HG03159 (cell line): ENCODE measurements around the gene ZNF831.

Experiments
- ATAC-seq: cut with Tn5 transposase; IDR thresholded peaks from one replicate; pipeline ENCODE4 v1.9.1; 2021; ENCODE audit warnings: mild to moderate bottlenecking, moderate library complexity; ENCODE audit not compliant: unreplicated experiment

The ZNF831 gene

DNA sequence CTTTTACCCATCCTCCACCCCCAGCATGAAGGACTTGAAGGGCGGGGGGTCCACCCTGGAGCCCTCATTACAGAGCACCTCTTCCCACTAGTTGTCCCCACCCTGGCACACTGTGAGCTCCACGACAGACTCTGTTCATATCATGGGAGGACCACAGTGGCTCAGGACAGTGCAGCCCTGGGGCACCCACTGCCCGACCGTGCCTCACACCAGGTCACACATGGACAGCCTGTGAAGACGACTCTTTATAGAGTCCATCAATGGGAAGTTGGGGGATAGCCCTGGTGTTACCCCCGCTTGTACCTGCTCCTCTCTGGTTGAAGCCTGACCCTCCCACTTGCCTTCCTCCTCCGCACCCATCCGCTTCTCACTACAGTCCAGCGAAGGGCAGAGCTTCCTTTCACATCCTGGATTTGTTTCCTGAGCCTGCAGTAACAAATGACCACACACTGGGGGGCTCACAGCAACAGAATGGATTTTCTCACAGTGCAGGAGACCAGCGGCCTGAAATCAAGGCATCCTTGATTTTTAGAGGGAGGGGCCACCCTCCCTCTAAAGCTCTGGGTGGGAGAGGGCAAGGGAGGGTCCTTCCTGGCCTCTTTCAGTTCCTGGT lies 15.5 kb downstream of the ZNF831 start:
- ATAC-seq, result no peak

DNA sequence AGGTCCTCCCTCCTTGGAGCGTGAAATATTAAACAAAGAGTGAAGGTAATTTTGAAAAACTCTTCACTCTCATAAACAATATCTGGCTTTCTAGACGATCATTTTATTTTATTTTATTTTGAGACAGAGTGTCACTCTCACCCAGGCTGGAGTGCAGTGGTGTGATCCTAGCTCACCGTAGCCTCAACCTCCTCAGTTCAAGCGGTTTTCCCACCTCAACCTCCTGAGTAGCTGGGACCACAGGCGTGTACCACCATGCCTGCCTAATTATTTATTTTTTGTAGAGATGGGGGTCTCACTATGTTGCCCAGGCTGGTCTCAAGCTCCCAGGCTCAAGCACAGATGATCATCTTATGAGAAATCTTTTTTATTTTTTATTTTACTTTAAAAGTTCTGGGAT lies 16.4 kb downstream of the ZNF831 start:
- no peak for ATAC-seq

DNA sequence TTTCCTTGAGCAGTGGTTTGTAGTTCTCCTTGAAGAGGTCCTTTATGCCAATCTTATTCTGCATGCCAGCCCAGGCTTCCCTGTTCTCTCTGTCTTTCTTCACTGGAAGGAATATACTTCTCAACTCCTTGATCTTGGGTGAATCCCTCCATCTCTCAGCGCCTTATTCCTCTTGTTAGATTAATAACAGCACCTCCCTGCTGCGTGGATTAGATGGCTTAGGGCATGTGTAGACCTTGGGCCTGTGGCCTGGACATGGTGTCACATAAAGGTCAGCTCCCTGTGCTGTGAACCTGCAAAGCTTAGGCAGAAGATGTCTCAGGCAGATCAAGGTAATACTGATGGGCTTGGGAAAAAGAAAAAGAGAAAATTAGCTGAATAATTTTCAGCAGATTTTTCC lies 18.3 kb downstream of the ZNF831 start:
- ATAC-seq, result no peak

DNA sequence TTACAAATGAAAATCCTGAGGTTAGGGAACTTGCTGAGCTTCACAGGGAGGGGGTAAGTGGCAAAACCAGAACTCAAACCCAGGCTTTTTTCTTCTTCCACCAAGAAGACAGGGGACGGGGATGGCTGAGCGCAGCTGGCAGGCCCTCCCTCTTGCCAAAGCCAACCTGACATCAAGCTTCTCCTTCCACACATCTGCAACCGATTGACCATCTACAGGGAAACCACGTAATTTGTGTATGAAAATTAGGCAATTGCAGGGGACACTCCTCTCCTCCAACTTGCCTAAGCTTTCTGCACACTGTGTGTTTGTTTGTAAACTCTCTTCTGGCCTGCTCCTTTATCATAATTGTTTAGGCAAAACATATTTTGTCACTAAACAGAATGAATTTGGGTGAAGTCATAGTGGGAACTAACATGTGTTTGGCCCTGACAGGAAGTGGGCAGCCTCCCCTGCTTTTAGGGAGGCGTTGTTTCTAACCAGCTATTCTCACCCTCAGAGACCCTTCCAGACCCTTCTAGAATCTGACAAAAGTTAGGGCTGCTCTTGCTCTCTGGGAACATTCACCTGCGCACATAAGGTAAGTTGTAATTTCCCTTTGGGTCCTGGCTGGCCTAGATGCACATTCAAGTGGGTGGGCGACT lies 18.9 kb downstream of the ZNF831 start:
- ATAC-seq, result no peak

DNA sequence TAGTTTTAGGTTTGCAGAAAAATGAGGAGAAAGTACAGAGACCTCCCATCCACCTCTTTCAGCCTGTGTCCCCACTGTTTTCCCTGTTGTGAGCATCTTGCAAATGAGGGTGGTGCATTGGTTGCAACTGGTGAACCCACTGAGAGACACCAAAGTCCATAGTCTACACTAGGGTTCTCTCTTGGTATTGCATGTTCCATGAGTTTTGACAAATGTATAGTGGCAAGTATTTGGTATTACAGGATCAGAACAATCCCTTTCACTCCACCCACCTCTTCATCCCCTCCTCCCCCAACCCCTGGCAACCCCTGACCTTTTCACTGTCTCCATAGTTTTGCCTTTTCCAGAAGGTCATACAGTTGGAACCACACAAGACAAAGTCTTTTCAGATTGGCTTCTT lies 20.1 kb downstream of the ZNF831 start:
- no peak for ATAC-seq

DNA sequence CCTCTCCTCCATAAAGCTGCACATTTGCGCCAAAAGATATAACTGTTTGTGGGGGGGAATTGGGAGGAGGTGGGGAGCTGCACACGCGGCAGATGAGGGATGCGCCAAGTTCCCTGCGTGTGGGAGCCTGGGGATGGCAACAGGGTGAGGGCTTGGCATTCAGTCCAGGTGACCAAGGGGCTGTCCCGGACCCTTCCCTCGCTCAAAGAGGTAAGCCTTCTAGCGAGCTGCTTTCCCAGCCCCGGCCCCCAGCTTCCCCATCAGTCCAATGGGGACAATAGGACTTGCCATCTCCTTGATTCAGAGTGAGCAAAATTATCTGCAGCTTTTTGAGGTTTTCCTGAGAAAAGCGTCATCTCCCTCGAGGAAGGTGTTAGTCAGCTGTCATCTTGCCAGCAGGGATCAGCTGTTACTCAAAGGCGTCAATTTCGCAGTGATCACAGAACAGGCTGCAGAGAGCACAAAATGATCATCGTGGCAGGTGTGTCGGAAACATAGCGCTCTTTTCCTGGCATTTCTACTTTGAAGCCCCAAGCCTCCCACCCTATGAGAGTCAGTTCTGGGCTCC lies 21.3 kb downstream of the ZNF831 start:
- ATAC-seq, result no peak

DNA sequence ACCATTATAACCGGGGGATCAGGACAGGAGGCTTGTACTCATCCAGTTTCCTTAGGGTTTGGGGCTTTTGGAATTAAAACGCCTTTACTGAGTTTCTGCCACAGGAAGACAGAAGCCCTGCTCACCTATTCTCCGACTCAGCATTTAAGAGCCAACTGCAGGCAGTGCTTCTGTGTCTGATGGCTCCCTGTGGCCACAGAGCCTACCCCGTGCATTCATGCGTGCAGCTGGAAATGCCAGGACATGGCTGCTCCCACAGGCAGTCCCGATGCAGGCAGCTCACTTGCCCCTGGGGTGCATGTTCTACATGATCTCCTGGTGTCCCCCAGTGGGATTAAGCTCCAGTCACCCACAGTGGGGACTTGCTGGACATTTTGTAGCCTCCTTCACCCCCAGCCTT lies 22.2 kb downstream of the ZNF831 start:
- ATAC-seq, result no peak

DNA sequence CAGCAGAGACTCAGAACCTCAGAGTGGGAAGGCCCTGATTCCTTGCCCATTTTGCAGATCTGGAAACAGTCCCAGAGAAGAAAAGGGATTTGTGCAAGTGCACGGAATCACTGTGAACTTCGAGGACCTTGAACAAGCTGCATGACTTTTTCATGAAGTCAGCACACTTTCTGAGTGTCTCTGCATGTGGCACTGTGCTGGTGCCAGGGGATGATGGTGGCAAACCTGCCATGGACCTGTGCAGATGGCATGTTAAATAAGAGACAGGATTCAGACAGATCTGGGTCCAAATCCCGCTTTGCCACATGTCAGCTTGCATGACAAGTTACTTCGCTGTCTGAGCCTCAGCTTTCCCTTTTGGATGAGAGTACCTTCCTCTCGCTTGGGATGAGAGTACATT lies 26.8 kb downstream of the ZNF831 start:
- ATAC-seq, result no peak

DNA sequence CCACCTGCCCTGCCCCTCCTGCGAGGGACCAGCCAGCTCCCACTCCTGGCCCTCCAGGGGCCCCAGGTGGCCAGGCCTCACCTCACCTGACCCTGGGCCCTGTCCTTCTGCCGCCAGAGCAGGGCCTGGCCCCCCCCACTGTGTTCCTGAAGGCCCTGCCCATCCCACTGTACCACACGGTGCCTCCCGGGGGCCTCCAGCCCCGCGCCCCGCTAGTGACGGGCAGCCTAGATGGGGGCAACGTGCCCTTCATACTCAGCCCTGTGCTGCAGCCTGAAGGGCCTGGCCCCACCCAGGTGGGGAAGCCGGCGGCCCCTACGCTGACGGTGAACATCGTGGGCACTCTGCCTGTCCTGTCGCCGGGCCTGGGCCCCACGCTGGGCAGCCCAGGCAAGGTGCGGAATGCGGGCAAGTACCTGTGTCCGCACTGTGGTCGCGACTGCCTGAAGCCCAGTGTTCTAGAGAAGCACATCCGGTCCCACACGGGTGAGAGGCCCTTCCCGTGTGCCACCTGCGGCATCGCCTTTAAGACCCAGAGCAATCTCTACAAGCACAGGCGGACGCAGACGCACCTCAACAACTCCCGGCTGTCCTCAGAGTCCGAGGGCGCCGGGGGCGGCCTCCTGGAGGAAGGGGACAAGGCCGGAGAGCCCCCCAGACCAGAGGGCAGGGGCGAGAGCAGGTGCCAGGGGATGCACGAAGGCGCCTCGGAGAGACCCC lies 27.6 kb downstream of the ZNF831 start:
- no peak for ATAC-seq

DNA sequence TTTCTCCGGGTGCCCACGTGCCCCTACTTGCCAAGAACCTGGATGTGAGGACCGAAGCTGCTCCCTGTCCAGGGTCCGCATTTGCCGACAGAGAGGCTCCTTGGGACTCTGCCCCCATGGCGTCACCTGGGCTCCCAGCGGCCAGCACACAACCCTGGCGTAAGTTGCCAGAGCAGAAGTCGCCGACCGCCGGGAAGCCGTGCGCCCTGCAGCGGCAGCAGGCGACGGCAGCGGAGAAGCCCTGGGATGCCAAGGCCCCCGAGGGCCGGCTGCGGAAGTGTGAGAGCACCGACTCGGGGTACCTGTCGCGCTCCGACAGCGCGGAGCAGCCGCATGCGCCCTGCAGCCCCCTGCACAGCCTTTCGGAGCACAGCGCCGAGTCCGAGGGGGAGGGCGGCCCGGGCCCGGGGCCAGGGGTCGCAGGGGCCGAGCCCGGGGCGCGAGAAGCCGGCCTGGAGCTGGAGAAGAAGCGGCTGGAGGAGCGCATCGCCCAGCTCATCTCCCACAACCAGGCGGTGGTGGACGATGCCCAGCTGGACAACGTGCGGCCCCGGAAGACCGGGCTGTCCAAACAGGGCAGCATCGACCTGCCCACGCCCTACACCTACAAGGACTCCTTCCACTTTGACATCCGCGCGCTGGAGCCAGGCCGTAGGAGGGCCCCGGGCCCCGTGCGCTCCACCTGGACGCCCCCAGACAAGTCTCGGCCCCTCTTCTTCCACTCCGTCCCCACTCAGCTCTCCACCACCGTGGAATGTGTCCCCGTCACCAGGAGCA lies 28.3 kb downstream of the ZNF831 start:
- no peak for ATAC-seq

DNA sequence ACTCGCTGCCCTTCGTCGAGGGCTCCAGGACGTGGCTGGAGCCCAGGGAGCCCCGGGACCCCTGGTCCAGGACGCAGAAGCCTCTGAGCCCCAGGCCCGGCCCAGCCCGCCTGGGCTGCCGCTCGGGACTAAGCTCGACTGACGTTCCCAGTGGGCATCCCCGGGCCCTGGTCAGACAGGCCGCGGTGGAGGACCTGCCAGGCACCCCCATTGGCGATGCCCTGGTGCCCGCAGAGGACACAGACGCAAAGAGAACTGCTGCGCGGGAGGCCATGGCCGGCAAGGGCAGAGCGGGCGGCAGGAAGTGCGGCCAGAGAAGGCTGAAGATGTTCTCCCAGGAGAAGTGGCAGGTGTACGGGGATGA lies 28.9 kb downstream of the ZNF831 start:
- no peak for ATAC-seq

DNA sequence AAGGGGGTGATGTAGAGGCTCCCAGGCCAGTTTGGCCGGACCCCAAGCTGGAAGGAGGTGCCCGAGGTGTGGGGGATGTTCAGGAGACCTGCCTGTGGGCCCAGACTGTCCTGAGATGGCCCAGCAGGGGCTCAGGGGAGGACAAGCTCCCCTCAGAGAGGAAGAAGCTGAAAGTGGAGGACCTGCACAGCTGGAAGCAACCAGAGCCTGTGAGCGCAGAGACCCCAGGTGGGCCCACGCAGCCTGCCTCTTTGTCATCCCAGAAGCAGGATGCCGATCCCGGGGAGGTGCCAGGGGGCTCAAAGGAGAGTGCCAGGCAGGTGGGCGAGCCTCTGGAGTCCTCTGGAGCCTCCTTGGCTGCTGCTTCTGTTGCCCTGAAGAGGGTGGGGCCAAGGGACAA lies 29.7 kb downstream of the ZNF831 start:
- ATAC-seq, result no peak

DNA sequence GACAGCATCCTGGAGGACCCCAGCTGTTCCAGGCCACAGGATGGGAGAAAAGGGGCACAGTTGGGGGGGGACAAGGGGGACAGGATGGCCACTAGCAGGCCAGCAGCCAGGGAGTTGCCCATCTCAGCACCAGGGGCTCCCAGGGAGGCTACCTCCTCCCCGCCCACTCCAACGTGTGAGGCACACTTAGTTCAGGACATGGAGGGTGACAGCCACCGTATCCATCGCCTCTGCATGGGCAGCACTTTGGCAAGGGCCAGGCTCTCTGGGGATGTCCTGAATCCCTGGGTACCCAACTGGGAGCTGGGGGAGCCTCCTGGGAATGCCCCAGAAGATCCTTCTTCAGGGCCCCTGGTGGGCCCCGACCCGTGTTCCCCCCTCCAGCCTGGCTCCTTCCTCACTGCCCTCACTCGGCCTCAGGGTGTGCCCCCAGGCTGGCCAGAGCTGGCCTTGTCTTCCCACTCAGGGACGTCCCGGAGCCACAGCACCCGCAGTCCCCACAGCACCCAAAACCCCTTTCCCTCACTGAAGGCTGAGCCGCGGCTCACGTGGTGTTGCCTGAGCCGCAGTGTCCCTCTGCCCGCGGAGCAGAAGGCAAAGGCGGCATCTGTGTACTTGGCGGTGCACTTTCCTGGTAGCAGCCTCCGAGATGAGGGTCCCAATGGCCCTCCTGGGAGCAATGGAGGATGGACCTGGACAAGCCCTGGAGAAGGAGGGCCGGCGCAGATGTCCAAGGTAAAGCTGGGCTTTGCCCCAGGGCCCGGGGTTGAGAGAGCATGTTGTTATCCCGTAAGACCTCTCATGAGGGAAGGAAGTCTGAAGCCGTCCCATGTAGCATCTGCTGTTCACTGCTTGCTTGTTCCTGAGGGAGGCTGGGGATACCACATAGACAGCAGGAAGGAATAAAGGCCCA lies 30.7 kb downstream of the ZNF831 start:
- no peak for ATAC-seq

DNA sequence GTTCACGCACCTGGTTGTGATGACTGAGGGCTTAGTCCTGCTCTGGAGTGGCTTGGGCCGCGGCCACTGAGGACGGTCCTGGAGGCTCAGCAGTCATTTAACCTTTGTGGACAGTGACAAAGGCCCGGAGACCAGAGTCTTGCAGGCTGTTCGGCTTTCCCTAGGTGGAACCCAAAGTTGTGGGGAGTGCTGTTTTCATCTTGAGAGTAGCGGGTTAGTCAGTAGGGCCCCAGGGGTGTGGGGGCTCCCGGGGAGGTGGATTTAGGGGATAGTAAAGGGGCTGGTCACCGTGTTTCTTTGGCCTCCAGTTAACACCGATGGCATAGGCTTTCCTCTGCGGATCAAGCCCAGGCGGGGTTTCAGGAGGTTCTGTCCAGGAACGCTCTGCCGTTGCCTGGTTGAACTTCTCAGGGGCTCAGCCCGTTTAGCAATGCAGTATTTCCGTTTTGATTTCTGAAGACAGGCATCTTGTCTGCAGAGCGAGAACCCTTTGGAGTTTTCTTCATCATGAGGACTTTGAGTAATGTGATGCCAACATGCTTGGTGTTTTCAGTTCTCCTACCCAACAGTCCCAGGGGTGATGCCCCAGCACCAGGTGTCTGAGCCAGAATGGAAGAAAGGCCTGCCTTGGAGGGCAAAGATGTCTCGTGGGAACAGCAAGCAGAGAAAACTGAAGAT lies 31.8 kb downstream of the ZNF831 start:
- no peak for ATAC-seq

DNA sequence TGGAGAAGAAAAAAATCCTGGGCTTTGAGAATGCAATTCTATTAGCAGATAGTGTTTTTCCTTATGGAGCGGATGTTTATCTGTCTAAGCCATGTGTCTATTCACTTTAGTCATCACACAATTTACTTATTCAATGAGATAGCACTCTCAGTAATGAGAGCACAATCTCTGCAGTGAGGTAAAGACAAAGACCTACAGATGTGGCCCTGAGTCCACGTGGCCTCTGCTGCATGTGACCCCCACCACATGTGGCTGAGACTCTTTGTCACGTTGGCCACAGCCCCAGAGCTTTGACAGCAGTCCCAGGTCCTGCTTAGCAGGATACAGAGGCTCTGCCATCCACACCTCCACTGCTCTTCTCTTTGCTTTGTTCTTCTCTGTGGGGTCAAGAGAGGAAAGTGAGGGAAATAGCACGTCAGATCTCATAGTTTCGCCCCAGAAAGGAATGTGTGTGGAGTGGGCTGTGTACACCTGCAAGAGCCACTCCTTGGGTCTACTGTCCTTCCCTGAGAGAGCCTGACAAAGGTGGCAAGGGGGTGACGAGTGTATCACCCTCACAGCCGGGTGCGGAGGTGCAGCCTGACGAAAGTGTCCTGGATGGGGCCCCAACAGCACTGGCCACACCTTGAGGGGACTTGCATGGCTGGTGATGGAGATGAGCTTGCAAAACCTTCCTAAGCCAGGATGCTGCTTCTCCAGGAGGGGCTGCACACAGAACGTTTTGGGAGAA lies 40.7 kb downstream of the ZNF831 start:
- ATAC-seq, result no peak

DNA sequence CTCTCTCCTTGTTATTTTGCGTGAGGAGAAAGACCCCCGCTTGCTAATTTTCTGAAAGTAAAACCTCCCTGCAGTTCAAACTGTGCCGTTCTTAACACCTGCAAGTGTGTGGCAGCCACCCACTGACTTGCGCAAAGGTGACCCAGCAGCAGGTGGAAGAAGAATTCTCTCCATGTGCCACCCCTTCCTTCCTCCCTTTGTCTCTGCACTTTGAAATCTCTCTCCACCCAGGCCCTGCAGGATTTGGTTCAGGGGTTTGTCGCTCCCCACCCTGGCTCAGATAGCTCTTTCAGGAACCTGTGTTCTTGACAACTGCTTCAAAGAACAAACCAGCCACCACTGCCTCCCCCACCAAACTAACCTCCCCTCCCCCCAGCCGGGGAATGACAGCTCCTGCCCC lies 41.4 kb downstream of the ZNF831 start:
- ATAC-seq, result no peak

DNA sequence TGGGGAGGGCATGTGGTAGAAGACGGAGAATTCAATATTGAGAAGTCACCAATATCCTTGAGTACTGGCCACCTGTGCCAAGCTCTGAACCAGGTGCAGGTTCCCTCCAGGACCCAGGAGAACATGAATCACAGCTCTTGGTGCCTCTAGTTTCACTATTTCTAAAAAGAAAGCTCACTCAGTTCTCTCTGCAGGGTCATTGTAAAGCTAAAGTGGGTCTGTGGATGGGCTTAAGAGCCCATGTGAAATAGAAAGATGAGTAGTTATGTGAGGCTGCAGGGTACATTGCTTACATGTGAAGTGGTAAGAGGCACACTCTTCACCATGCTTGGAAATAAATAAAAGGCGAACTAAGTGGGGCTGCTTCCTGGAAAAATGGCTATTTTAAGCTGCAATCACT lies 43.6 kb downstream of the ZNF831 start:
- no peak for ATAC-seq

DNA sequence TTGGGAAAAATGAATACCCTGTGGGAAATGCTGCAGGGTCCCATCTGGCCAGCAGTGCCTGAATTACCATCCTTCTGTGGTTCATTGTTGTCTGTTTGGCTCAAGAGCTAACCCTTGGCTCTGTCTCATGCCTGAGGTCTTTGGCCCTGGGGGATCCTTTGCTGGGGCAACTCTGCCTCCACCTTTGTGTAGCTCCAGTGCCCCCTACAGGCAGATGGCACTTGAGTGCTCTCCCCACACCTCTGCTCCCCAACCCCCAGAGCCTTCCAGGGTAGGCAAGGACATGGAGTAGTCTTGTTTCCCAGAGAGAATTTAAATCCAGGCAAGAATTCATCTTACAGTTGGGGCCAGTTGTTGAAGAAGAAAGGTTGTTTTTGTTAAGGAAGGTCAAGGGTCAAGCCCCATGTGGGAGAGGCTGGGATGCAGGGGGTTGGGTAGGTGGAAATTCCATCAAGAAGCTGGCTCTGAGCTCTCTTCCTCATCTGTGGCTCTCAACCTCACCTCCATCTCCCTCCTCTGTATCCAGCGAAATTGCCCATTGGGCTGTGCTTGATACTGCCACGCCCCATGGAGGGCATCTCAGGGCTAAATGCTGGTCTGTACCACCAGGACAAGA lies 44.2 kb downstream of the ZNF831 start:
- no peak for ATAC-seq

DNA sequence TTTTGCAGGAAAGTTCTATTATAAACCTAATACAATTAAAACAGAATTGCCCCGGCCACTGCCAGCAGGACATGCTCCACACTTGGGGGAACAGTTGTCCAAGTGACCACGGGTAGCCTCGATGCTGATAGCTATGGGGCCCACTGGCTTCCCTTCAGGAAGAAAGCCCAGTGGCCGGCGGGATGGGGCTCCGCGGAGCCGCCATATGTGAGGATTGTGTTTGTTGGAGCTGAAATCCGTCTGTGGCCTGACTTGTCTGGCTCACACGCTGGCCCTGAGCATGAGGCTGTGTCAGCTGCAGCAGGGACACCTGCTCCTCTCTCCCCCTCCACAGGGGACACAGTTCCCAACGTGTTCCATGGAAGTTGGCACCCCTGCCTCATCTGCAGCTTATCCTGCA lies 46.6 kb downstream of the ZNF831 start:
- no peak for ATAC-seq
